Muscle layer of duodenum (tissue), 2 donors: Measurements from ENCODE around the gene CCL8.
A peak's percentile ranks its signal among the peaks of the same experiment; 100 is the strongest.

ENCODE experiments used
- H3K27ac ChIP-seq: one replicate; pipeline ENCODE4 v1.7.0; 2013; ENCODE audit warnings: mild to moderate bottlenecking, low read length
- H3K27me3 ChIP-seq: one replicate; pipeline ENCODE4 v1.7.0; 2013; ENCODE audit warnings: low read depth, mild to moderate bottlenecking, control low read depth, low read length
- H3K36me3 ChIP-seq, 2 donors: one replicate each; pipeline ENCODE4 v1.7.0; 2013; ENCODE audit warnings: low read length in 2 of 2, control low read depth in 1 of 2, mild to moderate bottlenecking in 1 of 2; ENCODE audit not compliant: insufficient read depth in 2 of 2, control insufficient read depth in 1 of 2
- H3K4me1 ChIP-seq, 2 donors: one replicate each; pipeline ENCODE4 v1.7.0; 2013; ENCODE audit warnings: low read length in 2 of 2, mild to moderate bottlenecking in 2 of 2, control low read depth in 1 of 2, moderate library complexity in 1 of 2; ENCODE audit not compliant: insufficient read depth in 2 of 2, control insufficient read depth in 1 of 2
- H3K4me3 ChIP-seq, 2 donors: one replicate each; pipeline ENCODE4 v1.7.0; 2013; ENCODE audit warnings: low read length in 2 of 2, low read depth in 1 of 2, mild to moderate bottlenecking in 1 of 2
- H3K9me3 ChIP-seq, 2 donors: one replicate each; pipeline ENCODE4 v1.7.0; 2013; ENCODE audit warnings: low read length in 2 of 2, control low read depth in 1 of 2, mild to moderate bottlenecking in 1 of 2; ENCODE audit not compliant: control insufficient read depth in 1 of 2
- donor health status: healthy.

CCL8 gene

GRCh38 chr17:34300652-34301370, 18.4 kb upstream of the CCL8 start:
- Histone ChIP-seq H3K36me3 (no peaks in the 10 kb centered on the region), H3K4me3 (no peak overlapping the region), H3K27me3 (no peaks in the 10 kb centered on the region), H3K9me3 (no peaks in the 10 kb centered on the region), H3K27ac (no peak overlapping the region), H3K4me1 (peaks cover 4 to 10% of the 10 kb centered on the region in 2 donors)

- Histone ChIP-seq H3K27me3 (no peaks in the 10 kb centered on the region), H3K4me3 (no peak overlapping the region), H3K27ac (no peak overlapping the region), H3K4me1 (peaks cover 4 to 10% of the 10 kb centered on the region in 2 donors), H3K36me3 (no peaks in the 10 kb centered on the region), H3K9me3 (no peaks in the 10 kb centered on the region)
Measured at GRCh38 chr17:34301986-34302385, 17.2 kb upstream of the CCL8 start.

- Histone ChIP-seq H3K4me3 (no peak overlapping the region), H3K9me3 (no peaks in the 10 kb centered on the region)
Measured at GRCh38 chr17:34302636-34303035, 16.6 kb upstream of the CCL8 start.

GRCh38 chr17:34303606-34304005, 15.6 kb upstream of the CCL8 start:
- peaks cover 4 to 14% of the 10 kb centered on the region in 2 donors for H3K4me1 ChIP-seq
- no peak overlapping the region for H3K4me3 ChIP-seq
- H3K27ac ChIP-seq: no peak overlapping the region
- no peaks in the 10 kb centered on the region for H3K9me3 ChIP-seq
- H3K36me3 ChIP-seq: no peaks in the 10 kb centered on the region
- H3K27me3 ChIP-seq: no peaks in the 10 kb centered on the region

More at GRCh38 chr17:34302636-34303035, 16.6 kb upstream of the CCL8 start:
- no peak overlapping the region for H3K27ac ChIP-seq
- no peaks in the 10 kb centered on the region for H3K27me3 ChIP-seq
- H3K36me3 ChIP-seq: no peaks in the 10 kb centered on the region
- H3K4me1 ChIP-seq: peaks cover 4 to 10% of the 10 kb centered on the region in 2 donors

- H3K36me3 ChIP-seq: no peaks in the 10 kb centered on the region
- H3K27ac ChIP-seq: no peak overlapping the region
- no peak overlapping the region for H3K4me3 ChIP-seq
- H3K4me1 ChIP-seq: peaks cover 4 to 14% of the 10 kb centered on the region in 2 donors
- H3K27me3 ChIP-seq: no peaks in the 10 kb centered on the region
- no peaks in the 10 kb centered on the region for H3K9me3 ChIP-seq
Measured at GRCh38 chr17:34305061-34305460, 14.2 kb upstream of the CCL8 start.

- H3K27ac ChIP-seq: no peak overlapping the region
- H3K9me3 ChIP-seq: no peaks in the 10 kb centered on the region
- no peak overlapping the region for H3K4me3 ChIP-seq
- peaks cover 4 to 9% of the 10 kb centered on the region in 2 donors for H3K4me1 ChIP-seq
- H3K27me3 ChIP-seq: no peaks in the 10 kb centered on the region
- no peaks in the 10 kb centered on the region for H3K36me3 ChIP-seq
Measured at GRCh38 chr17:34305606-34306005, 13.6 kb upstream of the CCL8 start.

GRCh38 chr17:34306466-34306865, 12.8 kb upstream of the CCL8 start:
- no peak overlapping the region for H3K27ac ChIP-seq
- no peaks in the 10 kb centered on the region for H3K27me3 ChIP-seq
- H3K4me3 ChIP-seq: no peak overlapping the region
- H3K9me3 ChIP-seq: no peaks in the 10 kb centered on the region
- no peaks in the 10 kb centered on the region for H3K36me3 ChIP-seq
- H3K4me1 ChIP-seq: peaks cover 0 to 5% of the 10 kb centered on the region in 2 donors

GRCh38 chr17:34307110-34307509, 12.1 kb upstream of the CCL8 start:
- no peak overlapping the region for H3K4me3 ChIP-seq
- peaks cover 0 to 5% of the 10 kb centered on the region in 2 donors for H3K4me1 ChIP-seq
- no peaks in the 10 kb centered on the region for H3K9me3 ChIP-seq
- H3K27me3 ChIP-seq: no peaks in the 10 kb centered on the region
- H3K36me3 ChIP-seq: no peaks in the 10 kb centered on the region
- H3K27ac ChIP-seq: no peak overlapping the region

- Histone ChIP-seq H3K9me3 (no peaks in the 10 kb centered on the region), H3K4me1 (peaks cover 0 to 5% of the 10 kb centered on the region in 2 donors), H3K4me3 (no peak overlapping the region), H3K27ac (no peak overlapping the region), H3K36me3 (no peaks in the 10 kb centered on the region), H3K27me3 (no peaks in the 10 kb centered on the region)
Measured at GRCh38 chr17:34308371-34308770, 10.9 kb upstream of the CCL8 start.

GRCh38 chr17:34311291-34311690, 7.9 kb upstream of the CCL8 start:
- Histone ChIP-seq H3K27ac (no peak overlapping the region), H3K4me3 (no peak overlapping the region), H3K4me1 (peaks cover 0 to 10% of the 10 kb centered on the region in 2 donors), H3K36me3 (no peaks in the 10 kb centered on the region), H3K9me3 (no peaks in the 10 kb centered on the region), H3K27me3 (no peaks in the 10 kb centered on the region)

GRCh38 chr17:34312080-34312479, 7.2 kb upstream of the CCL8 start:
- Histone ChIP-seq H3K36me3 (no peaks in the 10 kb centered on the region), H3K4me3 (no peak overlapping the region), H3K27ac (peak overlapping the region; percentile 13), H3K9me3 (no peaks in the 10 kb centered on the region), H3K27me3 (no peaks in the 10 kb centered on the region), H3K4me1 (peaks cover 0 to 10% of the 10 kb centered on the region in 2 donors)

GRCh38 chr17:34313164-34313563, 6.1 kb upstream of the CCL8 start:
- Histone ChIP-seq H3K4me3 (no peak overlapping the region), H3K9me3 (no peaks in the 10 kb centered on the region), H3K27ac (peak overlapping the region; percentile 13), H3K36me3 (no peaks in the 10 kb centered on the region), H3K4me1 (peaks cover 0 to 9% of the 10 kb centered on the region in 2 donors), H3K27me3 (no peaks in the 10 kb centered on the region)
